H9 (cell line): ENCODE measurements around the gene TMEM145. TPM values are rescaled to one million over a fixed set of nuclear protein-coding genes. Genes with fewer than 3 reads are reported as not detected.

Experiments used
- DNase-seq: peaks from one replicate; pipeline ENCODE4 v3.0.0-alpha.2; 2017
- H2AFZ ChIP-seq: one replicate; pipeline ENCODE4 v1.6.1; 2013; ENCODE audit warnings: mild to moderate bottlenecking, low read length, control low read depth, moderate library complexity
- H2AK5ac ChIP-seq: 2 replicates; pipeline ENCODE4 v1.6.1; 2013; ENCODE audit warnings: low read length, control low read depth, mixed read lengths; ENCODE audit not compliant: insufficient read length
- H2BK120ac ChIP-seq: one replicate; pipeline ENCODE4 v1.6.1; 2013; ENCODE audit warnings: low read depth, mild to moderate bottlenecking, low read length, control low read depth, inconsistent platforms; ENCODE audit not compliant: poor library complexity, severe bottlenecking
- H2BK12ac ChIP-seq: 2 replicates; pipeline ENCODE4 v1.6.1; 2013; ENCODE audit warnings: low read length, control low read depth, mixed read lengths, low read depth; ENCODE audit not compliant: insufficient read length
- H2BK15ac ChIP-seq: 2 replicates; pipeline ENCODE4 v1.6.1; 2013; ENCODE audit warnings: low read depth, low read length, control low read depth
- H2BK20ac ChIP-seq: one replicate; pipeline ENCODE4 v1.6.1; 2013; ENCODE audit warnings: low read depth, mild to moderate bottlenecking, low read length, control low read depth, inconsistent platforms; ENCODE audit not compliant: poor library complexity, severe bottlenecking
- H2BK5ac ChIP-seq: 2 replicates; pipeline ENCODE4 v1.6.1; 2013; ENCODE audit warnings: low read length, control low read depth, mixed read lengths; ENCODE audit not compliant: insufficient read length
- H3K14ac ChIP-seq: 2 replicates; pipeline ENCODE4 v1.6.1; 2013; ENCODE audit warnings: low read length, control low read depth; ENCODE audit not compliant: insufficient read depth
- H3K18ac ChIP-seq: 2 replicates; pipeline ENCODE4 v1.6.1; 2013; ENCODE audit warnings: low read depth, mild to moderate bottlenecking, mixed read lengths, low read length, control low read depth; ENCODE audit not compliant: insufficient read length
- H3K23ac ChIP-seq: 2 replicates; pipeline ENCODE4 v1.6.1; 2013; ENCODE audit warnings: low read length, control low read depth, mixed read lengths, low read depth; ENCODE audit not compliant: insufficient read length
- H3K23me2 ChIP-seq: 2 replicates; pipeline ENCODE4 v1.6.1; 2013; ENCODE audit warnings: low read depth, mild to moderate bottlenecking, mixed read lengths, low read length, control low read depth; ENCODE audit not compliant: insufficient read length, poor library complexity, severe bottlenecking
- H3K27ac ChIP-seq: 2 replicates; pipeline ENCODE4 v1.5.1; 2013; ENCODE audit warnings: low read length, control low read depth, mixed read lengths, low read depth; ENCODE audit not compliant: insufficient read length
- H3K27me3 ChIP-seq: 2 replicates; pipeline ENCODE4 v1.6.1; 2013; ENCODE audit warnings: low read length, control low read depth, inconsistent platforms; ENCODE audit not compliant: insufficient read depth
- H3K4ac ChIP-seq: 2 replicates; pipeline ENCODE4 v1.6.1; 2013; ENCODE audit warnings: low read depth, mild to moderate bottlenecking, control low read depth, inconsistent platforms, low read length, moderate library complexity
- H3K4me1 ChIP-seq: 2 replicates; pipeline ENCODE4 v1.6.1; 2013; ENCODE audit warnings: low read length, control low read depth, inconsistent platforms; ENCODE audit not compliant: insufficient read depth
- H3K4me2 ChIP-seq: 2 replicates; pipeline ENCODE4 v1.6.1; 2013; ENCODE audit warnings: low read length, control low read depth, mixed read lengths; ENCODE audit not compliant: insufficient read length, insufficient read depth
- H3K56ac ChIP-seq: 2 replicates; pipeline ENCODE4 v1.6.1; 2013; ENCODE audit warnings: low read depth, mild to moderate bottlenecking, mixed read lengths, low read length, control low read depth; ENCODE audit not compliant: insufficient read length
- H3K79me1 ChIP-seq: 2 replicates; pipeline ENCODE4 v1.6.1; 2013; ENCODE audit warnings: low read depth, mild to moderate bottlenecking, moderate library complexity, low read length, control low read depth, inconsistent platforms; ENCODE audit not compliant: insufficient read depth, poor library complexity, severe bottlenecking
- H3K79me2 ChIP-seq: 2 replicates; pipeline ENCODE4 v1.6.1; 2013; ENCODE audit warnings: low read length, control low read depth, inconsistent platforms; ENCODE audit not compliant: insufficient read depth
- H3K9ac ChIP-seq: 2 replicates; pipeline ENCODE4 v1.6.1; 2013; ENCODE audit warnings: low read length, control low read depth, mixed read lengths; ENCODE audit not compliant: insufficient read length; ENCODE audit errors: extremely low read depth
- H3K9me3 ChIP-seq: one replicate; pipeline ENCODE4 v1.6.1; 2013; ENCODE audit warnings: low read depth, low read length, inconsistent platforms; ENCODE audit not compliant: control insufficient read depth
- H3T11ph ChIP-seq: one replicate; pipeline ENCODE4 v1.6.1; 2013; ENCODE audit warnings: mild to moderate bottlenecking, low read length, control low read depth, inconsistent platforms
- H4K20me1 ChIP-seq: one replicate; pipeline ENCODE4 v1.6.1; 2013; ENCODE audit not compliant: control insufficient read depth, insufficient read length, insufficient read depth
- H4K5ac ChIP-seq: 2 replicates; pipeline ENCODE4 v1.6.1; 2013; ENCODE audit warnings: low read depth, mild to moderate bottlenecking, mixed read lengths, low read length, control low read depth; ENCODE audit not compliant: insufficient read length
- H4K8ac ChIP-seq: replicated peaks from 2 replicates; pipeline ENCODE4 v1.6.1; 2013; ENCODE audit warnings: low read length, control low read depth, mixed read lengths, low read depth; ENCODE audit not compliant: insufficient read length
- H4K91ac ChIP-seq: 2 replicates; pipeline ENCODE4 v1.6.1; 2013; ENCODE audit warnings: low read depth, mild to moderate bottlenecking, moderate library complexity, mixed read lengths, low read length, control low read depth; ENCODE audit not compliant: insufficient read length
- H3K27ac Mint-ChIP-seq, 3 experiments: 2 replicates in 2 of 3; 3 replicates in 1 of 3; pipeline ENCODE4 v1.8.0; 2020 to 2021; ENCODE audit warnings: mixed read lengths in 3 of 3, mild to moderate bottlenecking in 1 of 3, moderate library complexity in 1 of 3
- H3K27me3 Mint-ChIP-seq: 2 replicates; pipeline ENCODE4 v1.8.0; 2021; ENCODE audit warnings: low read depth, mild to moderate bottlenecking, moderate library complexity, mixed read lengths
- H3K36me3 Mint-ChIP-seq, 3 experiments: 2 replicates in 2 of 3; 3 replicates in 1 of 3; pipeline ENCODE4 v1.8.0; 2020 to 2021; ENCODE audit warnings: low read depth in 3 of 3, mixed read lengths in 3 of 3; ENCODE audit not compliant: insufficient read depth in 1 of 3
- H3K4me1 Mint-ChIP-seq, 2 experiments: 2 replicates each; pipeline ENCODE4 v1.8.0; 2020; ENCODE audit warnings: mixed read lengths in 2 of 2
- H3K4me3 Mint-ChIP-seq, 2 experiments: 2 replicates in 1 of 2; 3 replicates in 1 of 2; pipeline ENCODE4 v1.8.0; 2020 to 2021; ENCODE audit warnings: mild to moderate bottlenecking in 2 of 2, mixed read lengths in 2 of 2, moderate library complexity in 1 of 2
- H3K9me3 Mint-ChIP-seq, 2 experiments: 2 replicates in 1 of 2; 3 replicates in 1 of 2; pipeline ENCODE4 v1.8.0; 2020; ENCODE audit warnings: mild to moderate bottlenecking in 2 of 2, mixed read lengths in 2 of 2, moderate library complexity in 1 of 2
- CTCF ChIP-seq: fragments of 200-600 bp; sonication (generic); conservative IDR thresholded peaks from 3 replicates; pipeline ENCODE4 v1.8.0; 2021; ENCODE audit warnings: antibody characterized with exemption, mild to moderate bottlenecking
- WGBS: extraction: QIAGEN DNeasy Blood & Tissue Kit; methylation state at CpG from one replicate; pipeline ENCODE4 v1.1.7; 2013; ENCODE audit warnings: missing lambda C conversion rate, low lambda C conversion rate, mixed read lengths; ENCODE audit not compliant: insufficient read length; ENCODE audit errors: extremely low coverage; 5-methylcytosine and 5-hydroxymethylcytosine counted together
- total RNA-seq: library from RNA; stranded (reverse); gene quantifications from 2 replicates; pipeline ENCODE4 v1.2.1, GENCODE V29; 2021

Gene TMEM145
- total RNA-seq, 1 experiment from 2014 or later, result 4.5 TPM

DNA sequence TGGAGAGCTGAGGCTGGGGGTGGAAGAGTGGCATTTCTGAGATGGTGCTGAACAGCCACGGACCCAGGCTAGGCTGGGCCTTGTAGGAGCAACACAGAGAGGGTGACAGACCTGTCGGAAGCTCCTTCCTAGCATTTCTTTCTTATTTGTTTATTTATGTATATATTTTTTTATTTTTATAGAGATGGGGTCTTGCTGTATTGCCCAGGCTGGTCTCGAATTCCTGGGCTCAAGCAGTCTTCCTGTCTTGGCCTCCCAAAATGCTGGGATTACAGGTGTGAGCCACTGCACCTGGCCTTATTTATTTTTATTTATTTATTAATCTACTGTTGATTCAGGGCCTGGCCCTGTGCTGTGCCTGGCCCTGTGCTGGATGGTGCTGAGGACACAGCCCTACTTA lies 37.6 kb upstream of the TMEM145 start:
- Histone ChIP-seq H2BK20ac (no peak overlapping the region), H3K27me3 (no peaks in the 10 kb centered on the region), H2BK5ac (no peak overlapping the region), H3K27ac (no peak overlapping the region), H3K18ac (no peak overlapping the region), H4K8ac (no peak overlapping the region), H3K79me2 (no peaks in the 10 kb centered on the region), H4K5ac (no peak overlapping the region), H2BK12ac (no peak overlapping the region), H3K23ac (no peak overlapping the region), H2BK15ac (no peak overlapping the region), H3K4me2 (no peak overlapping the region), H3T11ph (no peak overlapping the region), H3K14ac (no peak overlapping the region), H3K23me2 (no peaks in the 10 kb centered on the region), H3K56ac (no peak overlapping the region), H3K4me1 (no peaks in the 10 kb centered on the region), H2AK5ac (no peak overlapping the region), H4K91ac (no peak overlapping the region), H3K79me1 (no peaks in the 10 kb centered on the region), H3K9me3 (no peaks in the 10 kb centered on the region), H2BK120ac (no peak overlapping the region), H3K9ac (no peak overlapping the region), H4K20me1 (no peaks in the 10 kb centered on the region), H3K4ac (no peak overlapping the region), H2AFZ (no peak overlapping the region)
- Mint-ChIP-seq H3K4me3 (no peak overlapping the region), H3K27me3 (no peaks in the 10 kb centered on the region), H3K9me3 (no peaks in the 10 kb centered on the region; a peak in 2 of 5 replicates), H3K27ac (no peak overlapping the region), H3K4me1 (peaks cover 16 to 23% of the 10 kb centered on the region in 2 experiments), H3K36me3 (peaks cover 4 to 23% (median 16%) of the 10 kb centered on the region in 3 experiments; a peak in 6 of 7 replicates)
- no CpG with 5 or more reads among the region's 3 CpGs for WGBS
- DNase-seq, result no peak
- TF ChIP-seq CTCF, result no peak
